WERI-Rb-1 (cell line): Measurements from ENCODE around the gene KLHL36.

Source experiments
- DNase-seq: peaks from one replicate; pipeline ENCODE4 v3.0.0-alpha.2; 2020
- H3K27ac ChIP-seq: fragments of 250-450 bp; sonication (Bioruptor Pico); 2 replicates; pipeline ENCODE4 v1.5.1; 2020; ENCODE audit warnings: mild to moderate bottlenecking, moderate library complexity
- H3K27me3 ChIP-seq: fragments of 250-450 bp; sonication (Bioruptor Pico); 2 replicates; pipeline ENCODE4 v1.5.1; 2021; ENCODE audit warnings: mild to moderate bottlenecking, low read depth, moderate library complexity; ENCODE audit not compliant: insufficient read depth, severe bottlenecking
- H3K36me3 ChIP-seq: fragments of 250-450 bp; sonication (Bioruptor Pico); 2 replicates; pipeline ENCODE4 v1.5.1; 2020; ENCODE audit warnings: mild to moderate bottlenecking, moderate library complexity
- H3K4me3 ChIP-seq: 2 replicates; pipeline ENCODE4 v1.5.1; 2011; ENCODE audit warnings: low read depth, mild to moderate bottlenecking, control low read depth, low read length
- H3K9me3 ChIP-seq: fragments of 250-450 bp; sonication (Bioruptor Pico); 2 replicates; pipeline ENCODE4 v1.5.1; 2021; ENCODE audit warnings: mild to moderate bottlenecking, moderate library complexity; ENCODE audit not compliant: severe bottlenecking
- TF ChIP-seq, protein P1 (sequence below): IDR thresholded peaks from 2 replicates; pipeline ENCODE4 v1.5.1; 2011; ENCODE audit warnings: low read depth, mild to moderate bottlenecking, control low read depth, inconsistent platforms, low read length

KLHL36 gene

DNA sequence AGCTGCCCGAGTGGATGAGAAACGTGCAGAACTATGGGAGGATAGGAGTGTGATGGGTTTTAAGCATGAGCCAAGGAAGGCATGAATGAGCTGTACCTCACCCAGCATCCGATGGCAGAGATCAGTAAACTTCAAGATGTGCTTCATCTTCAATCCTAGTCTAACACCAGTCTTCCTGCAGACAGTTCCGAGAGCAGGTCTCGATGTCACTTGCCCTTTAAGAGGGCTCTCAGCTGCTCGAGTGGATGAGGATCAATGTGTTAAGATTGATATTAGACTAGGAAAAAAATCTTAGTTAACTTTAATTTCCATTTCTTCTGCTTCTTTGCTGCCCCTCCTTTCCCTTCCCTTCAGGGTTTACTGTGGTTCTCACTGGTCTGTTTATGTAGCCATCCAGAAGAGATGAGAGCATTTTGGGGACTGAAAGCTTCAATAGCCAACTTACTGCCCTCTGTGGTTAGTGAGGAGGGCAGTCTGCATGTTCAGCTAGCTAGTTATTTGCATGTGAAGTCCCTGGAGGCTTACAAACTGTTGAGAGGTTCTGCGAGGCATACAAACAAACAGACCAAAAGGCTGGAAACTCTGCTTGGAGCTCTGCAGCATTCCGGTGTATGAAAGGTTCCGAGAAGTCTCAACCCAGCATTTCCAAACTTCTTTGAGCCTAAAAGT lies 15.3 kb downstream of the KLHL36 start:
- no peak for DNase-seq
- no peak overlapping the region for H3K4me3 ChIP-seq
- H3K36me3 ChIP-seq = no peaks in the 10 kb centered on the region
- H3K27me3 ChIP-seq = no peaks in the 10 kb centered on the region
- H3K9me3 ChIP-seq = no peaks in the 10 kb centered on the region
- TF ChIP-seq, protein P1, sequence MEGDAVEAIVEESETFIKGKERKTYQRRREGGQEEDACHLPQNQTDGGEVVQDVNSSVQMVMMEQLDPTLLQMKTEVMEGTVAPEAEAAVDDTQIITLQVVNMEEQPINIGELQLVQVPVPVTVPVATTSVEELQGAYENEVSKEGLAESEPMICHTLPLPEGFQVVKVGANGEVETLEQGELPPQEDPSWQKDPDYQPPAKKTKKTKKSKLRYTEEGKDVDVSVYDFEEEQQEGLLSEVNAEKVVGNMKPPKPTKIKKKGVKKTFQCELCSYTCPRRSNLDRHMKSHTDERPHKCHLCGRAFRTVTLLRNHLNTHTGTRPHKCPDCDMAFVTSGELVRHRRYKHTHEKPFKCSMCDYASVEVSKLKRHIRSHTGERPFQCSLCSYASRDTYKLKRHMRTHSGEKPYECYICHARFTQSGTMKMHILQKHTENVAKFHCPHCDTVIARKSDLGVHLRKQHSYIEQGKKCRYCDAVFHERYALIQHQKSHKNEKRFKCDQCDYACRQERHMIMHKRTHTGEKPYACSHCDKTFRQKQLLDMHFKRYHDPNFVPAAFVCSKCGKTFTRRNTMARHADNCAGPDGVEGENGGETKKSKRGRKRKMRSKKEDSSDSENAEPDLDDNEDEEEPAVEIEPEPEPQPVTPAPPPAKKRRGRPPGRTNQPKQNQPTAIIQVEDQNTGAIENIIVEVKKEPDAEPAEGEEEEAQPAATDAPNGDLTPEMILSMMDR = no peak
- H3K27ac ChIP-seq = no peak overlapping the region

DNA sequence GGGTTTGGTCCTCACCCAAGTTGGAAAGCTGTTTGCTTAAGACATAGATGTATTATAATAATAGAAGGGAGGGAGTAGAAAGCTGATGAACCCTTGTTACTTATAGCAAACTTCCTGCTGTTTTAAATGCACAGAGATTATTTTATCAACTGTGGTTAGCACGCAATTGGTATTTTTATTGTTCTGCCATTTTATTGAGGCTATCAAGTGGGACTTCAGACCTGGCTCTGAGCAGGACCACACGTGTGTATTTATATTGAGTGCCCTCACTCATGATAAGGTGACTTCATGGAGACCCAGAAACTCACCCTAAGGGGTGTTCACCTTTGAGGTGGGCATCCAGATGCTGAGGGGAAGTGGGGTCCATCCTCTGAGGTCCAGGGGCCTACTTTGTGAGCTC lies 17.0 kb downstream of the KLHL36 start:
- Histone ChIP-seq H3K27me3 (no peaks in the 10 kb centered on the region), H3K36me3 (no peaks in the 10 kb centered on the region), H3K27ac (no peak overlapping the region), H3K9me3 (no peaks in the 10 kb centered on the region), H3K4me3 (no peak overlapping the region)
- DNase-seq = no peak
- TF ChIP-seq, protein P1 = no peak

GRCh38 chr16:84665843-84666242 lies 17.5 kb downstream of the KLHL36 start:
- no peak overlapping the region for H3K4me3 ChIP-seq
- H3K27ac ChIP-seq = no peak overlapping the region
- no peak for DNase-seq
- no peaks in the 10 kb centered on the region for H3K27me3 ChIP-seq
- TF ChIP-seq, protein P1 = no peak
- no peaks in the 10 kb centered on the region for H3K36me3 ChIP-seq
- no peaks in the 10 kb centered on the region for H3K9me3 ChIP-seq

- Histone ChIP-seq H3K27ac (no peak overlapping the region), H3K4me3 (no peak overlapping the region), H3K27me3 (no peaks in the 10 kb centered on the region), H3K9me3 (no peaks in the 10 kb centered on the region), H3K36me3 (no peaks in the 10 kb centered on the region)
- TF ChIP-seq, protein P1 = no peak
- DNase-seq = no peak
These were observed 19.4 kb downstream of the KLHL36 start for GRCh38 chr16:84667600-84668309.

DNA sequence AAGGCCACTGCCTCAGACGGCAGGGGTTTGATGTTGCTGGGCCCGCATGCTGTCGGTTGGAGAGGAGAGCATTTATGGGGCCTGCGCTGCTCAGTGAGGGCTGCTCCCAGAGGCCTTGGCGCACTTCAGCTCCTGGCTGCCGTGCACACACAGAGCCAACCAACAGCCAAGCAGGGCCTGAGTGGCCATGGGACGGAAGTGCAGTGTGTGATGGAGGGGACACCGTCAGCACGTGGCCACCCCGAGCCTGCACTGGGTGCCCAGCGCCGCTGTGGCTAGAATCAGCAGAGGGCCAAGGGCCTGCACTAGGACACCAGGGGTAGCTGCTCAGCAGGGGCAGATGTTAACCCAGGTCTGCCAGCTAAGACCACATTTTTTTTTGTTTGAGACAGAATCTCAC lies 21.8 kb downstream of the KLHL36 start:
- no peak overlapping the region for H3K27ac ChIP-seq
- DNase-seq = no peak
- no peaks in the 10 kb centered on the region for H3K9me3 ChIP-seq
- H3K36me3 ChIP-seq = no peaks in the 10 kb centered on the region
- H3K4me3 ChIP-seq = no peak overlapping the region
- no peaks in the 10 kb centered on the region for H3K27me3 ChIP-seq
- TF ChIP-seq, protein P1 = no peak
